ENCODE data around the gene ARMC2. TPM values are rescaled to one million over a fixed set of nuclear protein-coding genes. Genes with fewer than 3 reads are reported as not detected.

The ARMC2 gene
- total RNA-seq, 1 donor = 1.4 TPM

- no peaks in the 10 kb centered on the region for H4K20me1 ChIP-seq (ENCODE audit: insufficient read depth, low read length)
- H2AFZ ChIP-seq (ENCODE audit: low read length) = no peak overlapping the region
- H3K4me3 ChIP-seq (ENCODE audit: insufficient read depth, low read length) = no peak overlapping the region
- no peaks in the 10 kb centered on the region for H3K36me3 ChIP-seq (ENCODE audit: insufficient read depth, low read length)
- H3K4me1 ChIP-seq (ENCODE audit: insufficient read depth, low read length) = peaks cover 10% of the 10 kb centered on the region
- TF ChIP-seq, protein P1, sequence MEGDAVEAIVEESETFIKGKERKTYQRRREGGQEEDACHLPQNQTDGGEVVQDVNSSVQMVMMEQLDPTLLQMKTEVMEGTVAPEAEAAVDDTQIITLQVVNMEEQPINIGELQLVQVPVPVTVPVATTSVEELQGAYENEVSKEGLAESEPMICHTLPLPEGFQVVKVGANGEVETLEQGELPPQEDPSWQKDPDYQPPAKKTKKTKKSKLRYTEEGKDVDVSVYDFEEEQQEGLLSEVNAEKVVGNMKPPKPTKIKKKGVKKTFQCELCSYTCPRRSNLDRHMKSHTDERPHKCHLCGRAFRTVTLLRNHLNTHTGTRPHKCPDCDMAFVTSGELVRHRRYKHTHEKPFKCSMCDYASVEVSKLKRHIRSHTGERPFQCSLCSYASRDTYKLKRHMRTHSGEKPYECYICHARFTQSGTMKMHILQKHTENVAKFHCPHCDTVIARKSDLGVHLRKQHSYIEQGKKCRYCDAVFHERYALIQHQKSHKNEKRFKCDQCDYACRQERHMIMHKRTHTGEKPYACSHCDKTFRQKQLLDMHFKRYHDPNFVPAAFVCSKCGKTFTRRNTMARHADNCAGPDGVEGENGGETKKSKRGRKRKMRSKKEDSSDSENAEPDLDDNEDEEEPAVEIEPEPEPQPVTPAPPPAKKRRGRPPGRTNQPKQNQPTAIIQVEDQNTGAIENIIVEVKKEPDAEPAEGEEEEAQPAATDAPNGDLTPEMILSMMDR (IDR thresholded peaks at IDR 0.05; ENCODE audit: extremely low read depth, low read depth, low read length) = no peak
- H3K9me3 ChIP-seq (ENCODE audit: low read depth, low read length) = no peaks in the 10 kb centered on the region
- H3K27me3 ChIP-seq (ENCODE audit: insufficient read depth, low read length) = no peaks in the 10 kb centered on the region
- H3K4me2 ChIP-seq (ENCODE audit: insufficient read depth, low read length) = no peak overlapping the region
- DNase-seq (ENCODE audit: insufficient read length, low spot score, missing footprints) = no peak
- no peak overlapping the region for H3K27ac ChIP-seq (ENCODE audit: low read depth, low read length)
- no peaks in the 10 kb centered on the region for H3K79me2 ChIP-seq (ENCODE audit: insufficient read depth, low read length)
Observed at GRCh38 chr6:108953681-108954080, 105.5 kb downstream of the ARMC2 start.

DNA sequence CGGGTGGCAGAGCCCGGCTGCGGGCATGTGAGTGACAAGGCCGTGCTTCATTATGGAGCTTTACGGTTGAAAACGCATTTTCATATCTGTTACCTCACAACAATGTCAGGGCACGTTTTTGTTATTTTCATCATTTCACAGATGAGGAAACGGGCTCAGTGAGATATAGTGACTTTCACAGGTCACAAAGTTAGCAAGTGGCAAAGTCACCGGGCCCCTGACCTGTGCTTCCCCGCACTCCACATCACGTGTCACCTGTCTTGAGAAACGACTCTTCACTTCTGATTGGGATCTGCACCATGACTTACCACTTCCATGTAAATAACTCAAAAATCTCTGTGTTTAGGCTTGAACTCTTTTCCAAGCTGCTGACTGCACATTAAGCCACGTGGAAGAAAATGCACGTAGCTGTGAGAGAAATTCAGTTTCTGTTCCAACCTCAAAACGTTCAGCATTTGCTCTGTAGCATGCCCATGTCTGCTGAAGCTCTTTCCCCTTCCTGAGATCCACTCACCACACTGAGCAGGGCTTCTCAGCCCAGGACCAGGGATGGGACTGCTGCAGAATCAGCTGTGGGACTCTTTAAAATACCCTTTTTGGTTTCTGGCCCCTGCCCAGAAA is 107.2 kb downstream of the ARMC2 start:
- no peaks in the 10 kb centered on the region for H4K20me1 ChIP-seq (ENCODE audit: insufficient read depth, low read length)
- H3K4me3 ChIP-seq (ENCODE audit: insufficient read depth, low read length) = no peak overlapping the region
- no peak for DNase-seq (ENCODE audit: insufficient read length, low spot score, missing footprints)
- no peak overlapping the region for H3K27ac ChIP-seq (ENCODE audit: low read depth, low read length)
- H3K36me3 ChIP-seq (ENCODE audit: insufficient read depth, low read length) = no peaks in the 10 kb centered on the region
- H3K9me3 ChIP-seq (ENCODE audit: low read depth, low read length) = no peaks in the 10 kb centered on the region
- H3K4me1 ChIP-seq (ENCODE audit: insufficient read depth, low read length) = peaks cover 8% of the 10 kb centered on the region
- no peak overlapping the region for H2AFZ ChIP-seq (ENCODE audit: low read length)
- H3K27me3 ChIP-seq (ENCODE audit: insufficient read depth, low read length) = no peaks in the 10 kb centered on the region
- TF ChIP-seq, protein P1 (IDR thresholded peaks at IDR 0.05; ENCODE audit: extremely low read depth, low read depth, low read length) = no peak
- no peak overlapping the region for H3K4me2 ChIP-seq (ENCODE audit: insufficient read depth, low read length)
- no peaks in the 10 kb centered on the region for H3K79me2 ChIP-seq (ENCODE audit: insufficient read depth, low read length)

DNA sequence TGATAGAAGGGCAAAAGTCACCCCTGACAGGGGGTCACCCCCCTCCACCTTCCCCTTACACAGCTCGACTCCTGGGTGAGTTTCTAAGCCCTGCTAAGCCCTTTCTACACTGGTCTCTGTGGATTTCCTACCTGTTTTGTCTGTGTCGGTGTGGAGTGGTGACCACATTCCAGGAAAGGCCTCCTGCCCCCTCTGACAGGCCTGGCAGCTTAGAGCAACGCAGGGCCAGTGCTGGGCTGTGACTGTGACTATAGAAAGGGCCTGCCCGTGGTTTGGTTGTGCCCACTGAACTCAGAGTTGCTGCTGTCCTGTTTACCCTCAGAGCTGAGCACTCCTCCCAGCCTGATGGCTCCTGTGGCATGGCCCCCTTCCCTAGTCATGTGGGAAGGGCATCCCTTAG is 109.0 kb downstream of the ARMC2 start:
- Histone ChIP-seq H2AFZ (ENCODE audit: low read length) (no peak overlapping the region), H3K4me2 (ENCODE audit: insufficient read depth, low read length) (no peak overlapping the region), H3K4me1 (ENCODE audit: insufficient read depth, low read length) (peaks cover 18% of the 10 kb centered on the region), H3K4me3 (ENCODE audit: insufficient read depth, low read length) (no peak overlapping the region), H3K27ac (ENCODE audit: low read depth, low read length) (no peak overlapping the region), H4K20me1 (ENCODE audit: insufficient read depth, low read length) (no peaks in the 10 kb centered on the region), H3K36me3 (ENCODE audit: insufficient read depth, low read length) (no peaks in the 10 kb centered on the region), H3K9me3 (ENCODE audit: low read depth, low read length) (no peaks in the 10 kb centered on the region), H3K27me3 (ENCODE audit: insufficient read depth, low read length) (no peaks in the 10 kb centered on the region), H3K79me2 (ENCODE audit: insufficient read depth, low read length) (no peaks in the 10 kb centered on the region)
- peak; percentile 27 for DNase-seq (ENCODE audit: insufficient read length, low spot score, missing footprints)
- TF ChIP-seq, protein P1 (IDR thresholded peaks at IDR 0.05; ENCODE audit: extremely low read depth, low read depth, low read length) = no peak

GRCh38 chr6:108958900-108959770 is 110.9 kb downstream of the ARMC2 start:
- peaks cover 14% of the 10 kb centered on the region for H3K4me1 ChIP-seq (ENCODE audit: insufficient read depth, low read length)
- H3K4me3 ChIP-seq (ENCODE audit: insufficient read depth, low read length) = no peak overlapping the region
- H2AFZ ChIP-seq (ENCODE audit: low read length) = no peak overlapping the region
- H3K36me3 ChIP-seq (ENCODE audit: insufficient read depth, low read length) = no peaks in the 10 kb centered on the region
- no peaks in the 10 kb centered on the region for H3K79me2 ChIP-seq (ENCODE audit: insufficient read depth, low read length)
- no peaks in the 10 kb centered on the region for H4K20me1 ChIP-seq (ENCODE audit: insufficient read depth, low read length)
- no peaks in the 10 kb centered on the region for H3K9me3 ChIP-seq (ENCODE audit: low read depth, low read length)
- no peaks in the 10 kb centered on the region for H3K27me3 ChIP-seq (ENCODE audit: insufficient read depth, low read length)
- no peak overlapping the region for H3K4me2 ChIP-seq (ENCODE audit: insufficient read depth, low read length)
- TF ChIP-seq, protein P1 (IDR thresholded peaks at IDR 0.05; ENCODE audit: extremely low read depth, low read depth, low read length) = no peak
- DNase-seq (ENCODE audit: insufficient read length, low spot score, missing footprints) = no peak
- no peak overlapping the region for H3K27ac ChIP-seq (ENCODE audit: low read depth, low read length)
